ENCODE data around the gene ARRB2. TPM values are rescaled to one million over a fixed set of nuclear protein-coding genes. Genes with fewer than 3 reads are reported as not detected.
A peak's percentile ranks its signal among the peaks of the same experiment; 100 is the strongest.

Gene ARRB2
- total and polyA plus RNA-seq, 4 donors, result 11.8 to 16.5 (median 13.9) TPM

GRCh38 chr17:4719684-4720221, 9.3 kb downstream of the ARRB2 start:
- no peak overlapping the region for H3K27ac ChIP-seq (ENCODE audit: low read depth in 1 of 2, low read length in 2 of 2)
- H3K4me3 ChIP-seq (ENCODE audit: low read depth in 1 of 3, low read length in 3 of 3), result no peak overlapping the region
- H3K36me3 ChIP-seq (ENCODE audit: control insufficient read depth in 4 of 4, insufficient read depth in 3 of 4, low read depth in 1 of 4, low read length in 3 of 4), result peaks cover 2 to 8% (median 5%) of the 10 kb centered on the region in 4 donors
- H3K9ac ChIP-seq (ENCODE audit: low read depth in 1 of 2, low read length in 2 of 2), result no peak overlapping the region
- H3K4me1 ChIP-seq (ENCODE audit: control insufficient read depth in 4 of 4, insufficient read depth in 4 of 4, low read length in 3 of 4), result peaks cover 10 to 26% (median 21%) of the 10 kb centered on the region in 4 donors
- WGBS, result 77% methylated on average over 15 of the region's 15 CpGs
- H3K27me3 ChIP-seq (ENCODE audit: control insufficient read depth in 4 of 4, insufficient read depth in 4 of 4, low read length in 3 of 4), result no peaks in the 10 kb centered on the region
- DNase-seq (ENCODE audit: low spot score), result no peak
- TF ChIP-seq ATF3 (IDR thresholded peaks at IDR 0.05) (no peak), JUND (IDR thresholded peaks at IDR 0.05) (no peak), EGR1 (IDR thresholded peaks at IDR 0.05; ENCODE audit: low read depth in 2 of 2) (no peak)
- no peaks in the 10 kb centered on the region for H3K9me3 ChIP-seq (ENCODE audit: control insufficient read depth in 4 of 4, low read length in 3 of 4)

DNA sequence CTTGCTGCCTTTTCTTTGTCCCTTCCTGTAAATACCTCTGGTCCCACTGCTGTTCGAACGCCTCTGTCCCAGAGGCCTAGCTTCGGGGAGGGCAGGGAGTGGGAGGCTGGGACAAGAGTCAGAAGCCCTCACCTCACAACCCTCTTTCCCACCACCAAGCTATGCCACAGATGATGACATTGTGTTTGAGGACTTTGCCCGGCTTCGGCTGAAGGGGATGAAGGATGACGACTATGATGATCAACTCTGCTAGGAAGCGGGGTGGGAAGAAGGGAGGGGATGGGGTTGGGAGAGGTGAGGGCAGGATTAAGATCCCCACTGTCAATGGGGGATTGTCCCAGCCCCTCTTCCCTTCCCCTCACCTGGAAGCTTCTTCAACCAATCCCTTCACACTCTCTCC, 10.4 kb downstream of the ARRB2 start:
- Histone ChIP-seq H3K9me3 (ENCODE audit: control insufficient read depth in 4 of 4, low read length in 3 of 4) (no peaks in the 10 kb centered on the region), H3K4me3 (ENCODE audit: low read depth in 1 of 3, low read length in 3 of 3) (no peak overlapping the region), H3K27ac (ENCODE audit: low read depth in 1 of 2, low read length in 2 of 2) (peak overlapping the region; percentile 62 to 73), H3K9ac (ENCODE audit: low read depth in 1 of 2, low read length in 2 of 2) (no peak overlapping the region), H3K4me1 (ENCODE audit: control insufficient read depth in 4 of 4, insufficient read depth in 4 of 4, low read length in 3 of 4) (peaks cover 10 to 26% (median 21%) of the 10 kb centered on the region in 4 donors), H3K27me3 (ENCODE audit: control insufficient read depth in 4 of 4, insufficient read depth in 4 of 4, low read length in 3 of 4) (no peaks in the 10 kb centered on the region), H3K36me3 (ENCODE audit: control insufficient read depth in 4 of 4, insufficient read depth in 3 of 4, low read depth in 1 of 4, low read length in 3 of 4) (peaks cover 2 to 8% (median 5%) of the 10 kb centered on the region in 4 donors)
- no peak for TF ChIP-seq RAD21 (IDR thresholded peaks at IDR 0.05)
- TF ChIP-seq JUND (IDR thresholded peaks at IDR 0.05), result no peak
- TF ChIP-seq ATF3 (IDR thresholded peaks at IDR 0.05), result no peak
- no peak for TF ChIP-seq REST (IDR thresholded peaks at IDR 0.05)
- TF ChIP-seq YY1 (IDR thresholded peaks at IDR 0.05), result no peak
- TF ChIP-seq FOXA1 (IDR thresholded peaks at IDR 0.05), result no peak
- TF ChIP-seq HNF4G (IDR thresholded peaks at IDR 0.05), result no peak
- no peak for TF ChIP-seq ZBTB33 (IDR thresholded peaks at IDR 0.05)
- no peak for TF ChIP-seq HNF4A (conservative IDR thresholded peaks at IDR 0.05)
- no peak for TF ChIP-seq FOXA2 (IDR thresholded peaks at IDR 0.05)
- no peak for DNase-seq (ENCODE audit: low spot score)
- 83% methylated on average over 7 of the region's 7 CpGs for WGBS
